ENCODE results near the gene PDGFRB. TPM values are rescaled to one million over a fixed set of nuclear protein-coding genes. Genes with fewer than 3 reads are reported as not detected.

The PDGFRB gene
- total RNA-seq, 2 experiments from 2014 or later: 53.3 to 68.9 TPM

- H3K9me3 Mint-ChIP-seq (ENCODE audit: low read depth): no peaks in the 10 kb centered on the region
- no peak for ATAC-seq
- H3K27ac Mint-ChIP-seq: no peak overlapping the region
- peaks cover 3% of the 10 kb centered on the region for H3K27me3 Mint-ChIP-seq
- CTCF ChIA-PET: interaction anchor here (1.5 kb wide), 1 partner anchor 14 kb away, joined by 5 read pairs; no protein-coding TSS in a partner anchor
- DNase-seq: no peak
- no peak overlapping the region for H3K4me3 Mint-ChIP-seq
- H3K4me1 Mint-ChIP-seq: peaks cover 6% of the 10 kb centered on the region
- peaks cover 6% of the 10 kb centered on the region for H3K36me3 Mint-ChIP-seq
These were observed 38.8 kb downstream of the PDGFRB start for GRCh38 chr5:150116667-150117400.

DNA sequence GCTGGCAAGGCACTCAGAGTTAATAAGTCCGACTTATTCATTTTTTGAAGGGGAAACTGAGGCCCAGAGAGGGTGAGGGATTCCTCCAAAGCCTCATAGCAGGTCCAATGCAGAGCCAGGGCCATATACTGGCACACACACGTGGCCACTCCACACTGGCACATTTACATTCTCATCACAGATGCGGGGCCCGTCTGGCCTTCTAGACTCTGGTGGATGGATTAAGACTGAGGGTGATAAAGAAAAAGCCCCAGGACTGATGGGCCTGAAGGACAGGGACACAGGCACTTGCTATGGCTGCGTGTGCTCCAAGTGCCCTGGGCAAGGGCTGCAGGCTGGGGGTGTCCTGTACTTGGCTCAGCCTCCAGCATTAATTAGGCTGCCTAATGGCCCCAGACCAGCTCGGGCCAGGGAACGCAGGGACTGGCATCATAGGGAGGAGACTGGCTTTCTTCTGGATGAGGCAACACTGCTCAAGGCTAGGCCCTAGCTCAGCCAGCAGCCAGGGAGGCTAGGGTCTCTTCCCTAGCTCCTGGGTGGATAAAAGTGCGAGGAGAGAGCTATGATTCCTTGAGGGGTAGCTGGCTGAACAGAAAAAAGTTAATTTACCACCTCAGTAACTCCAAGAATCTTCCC is 40.8 kb downstream of the PDGFRB start:
- H3K27ac Mint-ChIP-seq: no peak overlapping the region
- H3K36me3 Mint-ChIP-seq: peaks cover 2% of the 10 kb centered on the region
- CTCF ChIA-PET: no interaction called here
- H3K27me3 Mint-ChIP-seq: peaks cover 16% of the 10 kb centered on the region
- H3K4me3 Mint-ChIP-seq: no peak overlapping the region
- peaks cover 6% of the 10 kb centered on the region for H3K4me1 Mint-ChIP-seq
- H3K9me3 Mint-ChIP-seq (ENCODE audit: low read depth): no peaks in the 10 kb centered on the region
- ATAC-seq (no peak), DNase-seq (peak; percentile 31)

DNA sequence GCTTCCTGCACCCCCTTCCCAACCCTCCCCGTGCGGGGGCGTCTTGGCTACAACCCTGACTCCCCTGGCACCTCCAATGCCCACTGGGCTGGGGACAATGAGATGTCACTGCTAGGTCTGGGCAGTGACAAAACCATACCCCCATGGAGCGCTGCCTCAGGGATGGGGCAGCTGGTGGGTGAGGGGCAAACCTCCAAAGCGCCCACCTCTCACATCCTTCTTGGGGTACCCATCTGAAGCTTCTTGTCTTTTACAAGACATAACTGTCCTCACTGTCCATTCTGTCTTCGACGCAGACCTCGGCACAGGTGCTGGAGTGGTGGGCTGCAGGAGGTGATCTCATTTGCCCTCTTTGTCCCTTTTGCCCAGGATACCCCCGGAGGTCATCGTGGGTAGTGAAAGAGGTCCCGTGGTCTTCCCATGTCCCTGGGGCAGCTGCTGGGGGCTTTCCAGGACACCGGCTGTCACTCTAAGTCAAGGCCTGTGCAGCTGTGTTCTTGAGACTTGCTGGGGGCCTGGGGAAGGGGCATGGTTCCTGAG is 41.5 kb downstream of the PDGFRB start:
- Mint-ChIP-seq H3K27me3 (peaks cover 20% of the 10 kb centered on the region), H3K4me1 (peaks cover 6% of the 10 kb centered on the region), H3K9me3 (ENCODE audit: low read depth) (no peaks in the 10 kb centered on the region), H3K27ac (no peak overlapping the region), H3K4me3 (no peak overlapping the region), H3K36me3 (no peaks in the 10 kb centered on the region)
- CTCF ChIA-PET: interaction anchor here (1.1 kb wide), 1 partner anchor 114 kb away, joined by 3 read pairs; the partner anchor contains the start of gene TIGD6
- no peak for ATAC-seq
- DNase-seq: peak; percentile 39

- Mint-ChIP-seq H3K4me3 (no peak overlapping the region), H3K36me3 (no peaks in the 10 kb centered on the region), H3K4me1 (peaks cover 6% of the 10 kb centered on the region), H3K27ac (no peak overlapping the region), H3K9me3 (ENCODE audit: low read depth) (no peaks in the 10 kb centered on the region), H3K27me3 (peaks cover 20% of the 10 kb centered on the region)
- DNase-seq: peak; percentile 35
- no peak for ATAC-seq
- CTCF ChIA-PET: interaction anchor here (1.1 to 1.2 kb wide), 2 partner anchors 67 to 113 kb away, joined by 3 read pairs; partner anchors contain the start of gene TIGD6
These were observed 42.4 kb downstream of the PDGFRB start for GRCh38 chr5:150113047-150113744.

DNA sequence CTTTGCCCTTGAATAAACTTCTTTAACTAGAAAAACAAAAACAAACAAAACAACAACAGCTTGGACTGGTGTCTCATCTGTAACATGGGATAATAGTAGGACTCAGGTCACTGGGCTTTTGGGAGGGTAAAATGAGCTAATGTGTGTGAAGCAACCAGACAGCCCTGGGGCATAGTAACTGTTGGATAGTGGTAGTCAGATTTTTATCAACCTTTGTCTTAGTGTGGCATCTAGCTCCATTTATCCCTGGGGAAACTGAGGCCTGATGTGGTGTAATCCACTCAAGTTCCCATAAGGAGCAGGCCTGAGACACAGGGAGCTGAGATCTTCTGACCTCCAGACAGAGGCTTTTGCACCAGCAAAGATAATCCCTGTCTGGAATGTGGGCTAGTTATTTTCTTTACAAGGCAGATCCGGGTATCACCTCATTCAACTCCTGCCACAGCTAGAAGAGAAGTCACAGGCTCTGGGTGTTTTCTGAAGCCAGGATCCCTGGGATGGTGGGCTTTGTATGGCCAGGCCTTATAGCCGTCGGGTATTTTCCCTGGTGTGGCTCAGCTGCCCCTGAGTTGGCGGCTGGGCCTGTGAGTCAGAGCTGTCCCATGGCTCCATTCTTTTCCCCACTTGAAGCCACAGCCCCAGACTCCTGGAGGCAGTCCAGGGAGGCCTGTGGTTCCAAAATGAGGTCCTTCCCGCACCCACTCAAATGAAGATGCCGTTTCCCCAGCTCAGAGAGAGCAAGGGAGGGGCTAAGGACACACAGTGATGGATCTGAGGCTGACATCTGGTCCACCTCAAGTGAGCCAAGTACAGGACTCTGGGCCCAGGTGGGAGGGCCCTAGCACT is 43.2 kb downstream of the PDGFRB start:
- peak; percentile 33 for DNase-seq
- H3K4me1 Mint-ChIP-seq: peaks cover 6% of the 10 kb centered on the region

DNA sequence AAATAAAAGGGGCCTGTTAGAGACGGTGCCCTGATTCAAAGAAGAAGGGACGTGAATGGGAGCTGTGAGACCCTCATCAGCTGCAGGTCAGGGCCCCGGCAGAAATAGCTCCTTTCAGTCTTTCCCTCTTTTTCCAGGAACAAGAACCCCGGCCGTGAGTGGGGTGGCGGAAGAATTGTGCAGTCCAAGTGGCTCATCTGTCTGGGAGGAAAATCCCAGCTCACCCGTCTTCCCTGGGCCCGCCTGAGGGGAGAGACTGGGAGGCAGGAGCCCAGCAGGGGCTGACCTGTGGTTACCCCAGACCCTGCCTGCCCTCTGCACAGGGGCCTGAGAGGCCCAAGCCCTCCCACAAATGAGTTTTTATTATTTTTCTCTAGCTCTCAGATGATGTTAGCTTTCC is 44.5 kb downstream of the PDGFRB start:
- no peaks in the 10 kb centered on the region for H3K36me3 Mint-ChIP-seq
- no peak for DNase-seq

More for the DNA sequence above, 43.2 kb downstream of the PDGFRB start:
- Mint-ChIP-seq H3K4me3 (no peak overlapping the region), H3K9me3 (ENCODE audit: low read depth) (no peaks in the 10 kb centered on the region), H3K27ac (no peak overlapping the region), H3K36me3 (no peaks in the 10 kb centered on the region), H3K27me3 (peaks cover 23% of the 10 kb centered on the region)
- no peak for ATAC-seq
- CTCF ChIA-PET: interaction anchor here (0.9 to 1.6 kb wide), 5 partner anchors 10 to 110 kb away, joined by 3 to 5 read pairs (median 3); no protein-coding TSS in a partner anchor

DNA sequence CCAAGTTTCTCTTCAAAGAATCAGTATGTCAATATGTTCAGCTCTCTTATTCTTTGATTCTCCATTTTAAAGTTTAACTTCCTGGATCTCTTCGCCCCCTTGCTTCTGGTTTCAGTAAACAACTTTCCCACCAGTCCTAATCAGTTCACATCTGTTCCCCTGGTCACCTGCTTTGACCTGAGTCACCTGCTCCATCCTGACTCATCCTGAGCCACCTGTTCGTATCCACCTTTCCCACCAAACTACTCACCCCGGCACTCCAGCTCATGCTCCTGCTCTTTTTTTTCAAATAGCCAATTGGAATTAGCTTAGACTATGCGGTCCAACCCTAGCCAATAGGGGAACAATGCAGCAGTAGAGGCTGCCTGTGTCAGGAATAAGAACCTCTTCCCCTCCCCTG is 45.7 kb downstream of the PDGFRB start:
- no peak overlapping the region for H3K4me3 Mint-ChIP-seq
- peaks cover 23% of the 10 kb centered on the region for H3K27me3 Mint-ChIP-seq
- no peaks in the 10 kb centered on the region for H3K36me3 Mint-ChIP-seq
- ATAC-seq (no peak), DNase-seq (no peak)
- no peaks in the 10 kb centered on the region for H3K9me3 Mint-ChIP-seq (ENCODE audit: low read depth)
- no peak overlapping the region for H3K27ac Mint-ChIP-seq
- peaks cover 11% of the 10 kb centered on the region for H3K4me1 Mint-ChIP-seq
- CTCF ChIA-PET: no interaction called here

More for the DNA sequence above, 44.5 kb downstream of the PDGFRB start:
- no peak overlapping the region for H3K4me3 Mint-ChIP-seq
- no peak for ATAC-seq
- H3K27ac Mint-ChIP-seq: no peak overlapping the region
- CTCF ChIA-PET: interaction anchor here (0.9 to 1.6 kb wide), 3 partner anchors 11 to 107 kb away, joined by 3 to 5 read pairs (median 4); no protein-coding TSS in a partner anchor
- peaks cover 23% of the 10 kb centered on the region for H3K27me3 Mint-ChIP-seq
- H3K9me3 Mint-ChIP-seq (ENCODE audit: low read depth): no peaks in the 10 kb centered on the region
- peaks cover 11% of the 10 kb centered on the region for H3K4me1 Mint-ChIP-seq

GRCh38 chr5:150108711-150109514 is 46.7 kb downstream of the PDGFRB start:
- Mint-ChIP-seq H3K36me3 (no peaks in the 10 kb centered on the region), H3K4me3 (no peak overlapping the region), H3K27me3 (peaks cover 23% of the 10 kb centered on the region), H3K9me3 (ENCODE audit: low read depth) (no peaks in the 10 kb centered on the region), H3K4me1 (peaks cover 11% of the 10 kb centered on the region), H3K27ac (no peak overlapping the region)
- DNase-seq: no peak
- ATAC-seq: no peak
- CTCF ChIA-PET: interaction anchor here (1.5 kb wide), 1 partner anchor 33 kb away, joined by 3 read pairs; no protein-coding TSS in a partner anchor

DNA sequence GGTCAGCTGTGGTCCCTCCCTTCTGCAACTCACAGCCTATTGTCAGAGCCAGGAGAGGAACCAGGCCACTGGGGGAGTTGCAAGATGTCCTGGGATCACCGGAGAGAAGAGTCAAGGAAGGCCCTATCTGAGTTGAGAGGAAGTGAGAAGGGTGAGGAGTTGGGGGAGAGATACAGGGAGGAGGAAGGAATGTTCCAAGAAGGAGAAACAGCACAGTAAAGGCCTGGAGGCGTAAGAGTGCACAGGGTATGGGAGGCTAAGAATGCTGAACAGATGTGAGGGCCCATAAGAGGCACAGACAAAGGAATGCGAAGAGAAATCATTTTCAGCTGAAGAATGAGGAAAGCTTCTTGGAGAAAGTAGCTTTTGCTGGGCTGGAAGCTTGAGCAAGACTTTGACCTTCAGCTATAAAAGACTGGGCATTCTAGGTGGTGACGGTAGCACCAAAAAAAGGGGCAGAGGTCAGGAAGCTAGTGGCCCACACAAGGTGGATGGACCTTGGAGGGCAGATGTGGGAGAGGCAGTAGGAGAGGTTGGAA is 47.7 kb downstream of the PDGFRB start:
- peaks cover 23% of the 10 kb centered on the region for H3K27me3 Mint-ChIP-seq
- H3K27ac Mint-ChIP-seq: no peak overlapping the region

DNA sequence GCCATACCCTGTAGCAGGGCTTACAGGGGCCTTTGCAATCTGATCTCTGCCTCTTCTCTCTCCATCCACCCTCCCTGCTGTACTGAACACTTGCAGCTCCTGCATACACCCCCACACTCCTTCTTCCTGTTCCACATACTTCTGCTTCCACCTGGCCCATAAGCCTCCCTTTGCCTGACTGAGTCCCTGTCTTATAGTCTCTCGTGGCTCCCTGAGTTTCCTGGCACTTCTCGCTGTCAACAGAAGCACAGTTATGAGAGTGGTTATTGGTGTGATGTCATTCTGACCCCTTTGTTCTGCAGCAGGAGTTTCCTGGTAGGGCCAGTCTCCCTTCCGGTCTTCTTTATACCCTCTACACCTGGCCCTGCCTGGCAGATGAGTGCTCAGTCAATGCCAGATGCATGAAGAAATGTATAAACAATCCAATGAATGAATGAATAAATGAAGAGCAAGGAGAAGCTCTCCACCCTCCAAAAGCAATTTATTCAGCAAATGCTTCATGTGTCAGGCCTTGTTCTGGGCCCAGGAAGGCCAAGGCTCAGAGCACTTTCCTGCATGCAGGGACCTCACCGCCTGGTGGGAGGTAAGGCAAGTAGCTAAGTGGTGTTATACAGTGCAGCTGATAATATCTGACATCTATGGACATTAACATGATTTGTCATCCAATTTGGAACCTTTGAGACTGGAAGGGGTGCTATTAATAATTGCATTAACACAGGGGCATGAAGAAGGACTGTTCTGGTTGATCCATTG is 48.8 kb downstream of the PDGFRB start:
- DNase-seq (no peak), ATAC-seq (no peak)
- Mint-ChIP-seq H3K27me3 (peaks cover 20% of the 10 kb centered on the region), H3K36me3 (no peaks in the 10 kb centered on the region), H3K27ac (no peak overlapping the region), H3K4me3 (no peak overlapping the region), H3K4me1 (peaks cover 6% of the 10 kb centered on the region), H3K9me3 (ENCODE audit: low read depth) (no peaks in the 10 kb centered on the region)
- CTCF ChIA-PET: interaction anchor here (0.7 kb wide), 1 partner anchor 33 kb away, joined by 3 read pairs; no protein-coding TSS in a partner anchor

More for the DNA sequence above, 47.7 kb downstream of the PDGFRB start:
- Mint-ChIP-seq H3K9me3 (ENCODE audit: low read depth) (no peaks in the 10 kb centered on the region), H3K4me3 (no peak overlapping the region), H3K4me1 (peaks cover 11% of the 10 kb centered on the region), H3K36me3 (no peaks in the 10 kb centered on the region)
- CTCF ChIA-PET: interaction anchor here (1.5 kb wide), 1 partner anchor 32 kb away, joined by 3 read pairs; no protein-coding TSS in a partner anchor
- ATAC-seq: no peak
- no peak for DNase-seq

GRCh38 chr5:150105928-150106615 is 49.6 kb downstream of the PDGFRB start:
- no peak overlapping the region for H3K4me3 Mint-ChIP-seq
- H3K9me3 Mint-ChIP-seq (ENCODE audit: low read depth): no peaks in the 10 kb centered on the region
- H3K36me3 Mint-ChIP-seq: no peaks in the 10 kb centered on the region
- H3K4me1 Mint-ChIP-seq: peaks cover 5% of the 10 kb centered on the region
- H3K27me3 Mint-ChIP-seq: peaks cover 16% of the 10 kb centered on the region
- ATAC-seq: no peak
- H3K27ac Mint-ChIP-seq: no peak overlapping the region
- no peak for DNase-seq
- CTCF ChIA-PET: no interaction called here
